Kidney (tissue), 14 donors: Measurements from ENCODE around the gene WDR64. TPM values are rescaled to one million over a fixed set of nuclear protein-coding genes. Genes with fewer than 3 reads are reported as not detected.

ENCODE experiments used
- DNase-seq, 5 donors: peaks; one replicate each; pipeline ENCODE4 v3.0.0-alpha.2; 2013 to 2020
- FAIRE-seq: peaks from 2 replicates; lab custom pipeline; 2012; peaks lifted over from hg19 to GRCh38; lab: Jason Lieb, UNC
- H3K27ac ChIP-seq, 2 donors: one replicate each; pipeline ENCODE4 v1.7.0; 2013; ENCODE audit warnings: low read depth in 2 of 2, low read length in 2 of 2, inconsistent platforms in 1 of 2
- H3K27me3 ChIP-seq: one replicate; pipeline ENCODE4 v1.7.1; 2013; ENCODE audit warnings: low read length, inconsistent platforms; ENCODE audit not compliant: control insufficient read depth, insufficient read depth
- H3K36me3 ChIP-seq, 3 donors: one replicate each; pipeline versions ENCODE4 v1.7.0 to v1.7.1; 2013; ENCODE audit warnings: low read length in 3 of 3, control low read depth in 1 of 3, inconsistent platforms in 1 of 3; ENCODE audit not compliant: insufficient read depth in 3 of 3, control insufficient read depth in 2 of 3
- H3K4me1 ChIP-seq, 3 donors: one replicate each; pipeline versions ENCODE4 v1.7.0 to v1.7.1; 2013; ENCODE audit warnings: low read length in 3 of 3, inconsistent platforms in 1 of 3, low read depth in 1 of 3; ENCODE audit not compliant: control insufficient read depth in 2 of 3, insufficient read depth in 2 of 3
- H3K4me3 ChIP-seq, 3 donors: one replicate each; pipeline versions ENCODE4 v1.7.0 to v1.8.1; 2013; ENCODE audit warnings: low read length in 3 of 3, control low read depth in 1 of 3, inconsistent platforms in 1 of 3
- H3K9ac ChIP-seq, 3 donors: one replicate each; pipeline versions ENCODE4 v1.7.0 to v1.7.1; 2013; ENCODE audit warnings: low read length in 3 of 3, control low read depth in 1 of 3, inconsistent platforms in 1 of 3
- H3K9me3 ChIP-seq, 3 donors: one replicate each; pipeline versions ENCODE4 v1.7.0 to v1.7.1; 2013; ENCODE audit warnings: low read length in 3 of 3, control low read depth in 1 of 3, inconsistent platforms in 1 of 3; ENCODE audit not compliant: control insufficient read depth in 2 of 3, insufficient read depth in 1 of 3
- CTCF ChIP-seq: IDR thresholded peaks from 3 replicates; pipeline ENCODE4 v1.5.1; 2012; ENCODE audit warnings: mild to moderate bottlenecking, moderate library complexity, borderline replicate concordance; ENCODE audit not compliant: insufficient read depth; ENCODE audit errors: extremely low read depth
- intact Hi-C: fragments of 100-400 bp; cut with DNase I; formaldehyde crosslinking; loops from one replicate; pipeline ENCODE4 v1.11.1; 2022
- polyA plus RNA-seq: library from polyadenylated mRNA; stranded (reverse); fragments of 350-450 nt; fragmentation: Illumina TruSeq; extraction: RNeasy Lipid Tissue Mini Kit (QIAGEN cat#74804); gene quantifications from one replicate; pipeline ENCODE4 v1.2.3, GENCODE V29; 2014; ENCODE audit warnings: low read depth, low replicate concordance; ENCODE audit not compliant: insufficient read depth
- total RNA-seq: library from RNA; stranded (reverse); fragmentation: NEBNext Ultra II Directional; extraction: Animal tissue kit (Norgen Biotek cat#: 25700); gene quantifications from one replicate; pipeline ENCODE4 v1.2.1, GENCODE V29; 2021
- donor health status: control.
- donor health status: control.
- donor health status: control.
- donor health status: control.
- donor health status: control.
- donor health status: DM: yes; HTN: yes; CAD: no.
- donor health status: Normal renal cell carcinoma (clear cell type).

WDR64 gene
- total and polyA plus RNA-seq, 2 donors from 2014 or later, result not detected

- Histone ChIP-seq H3K4me3 (no peak overlapping the region), H3K27me3 (no peaks in the 10 kb centered on the region), H3K36me3 (no peaks in the 10 kb centered on the region), H3K4me1 (no peaks in the 10 kb centered on the region), H3K27ac (no peak overlapping the region), H3K9ac (no peak overlapping the region), H3K9me3 (no peaks in the 10 kb centered on the region)
- TF ChIP-seq CTCF, result no peak
- intact Hi-C loops, result no loop called here
- DNase-seq (no peak), FAIRE-seq (no peak)
Measured at GRCh38 chr1:241751524-241751923, 99.4 kb downstream of the WDR64 start.

GRCh38 chr1:241762713-241763339, 110.7 kb downstream of the WDR64 start:
- Histone ChIP-seq H3K36me3 (no peaks in the 10 kb centered on the region), H3K4me1 (no peaks in the 10 kb centered on the region), H3K27me3 (no peaks in the 10 kb centered on the region), H3K9ac (no peak overlapping the region), H3K9me3 (no peaks in the 10 kb centered on the region), H3K27ac (no peak overlapping the region), H3K4me3 (no peak overlapping the region)
- FAIRE-seq (no peak), DNase-seq (no peak)
- intact Hi-C loops, result no loop called here
- TF ChIP-seq CTCF, result no peak

- Histone ChIP-seq H3K27me3 (no peaks in the 10 kb centered on the region), H3K9ac (no peak overlapping the region), H3K9me3 (no peaks in the 10 kb centered on the region), H3K4me1 (no peaks in the 10 kb centered on the region), H3K27ac (no peak overlapping the region), H3K4me3 (no peak overlapping the region), H3K36me3 (no peaks in the 10 kb centered on the region)
- intact Hi-C loops, result no loop called here
- no peak for FAIRE-seq
- TF ChIP-seq CTCF, result no peak
- DNase-seq, result no peak
Measured at GRCh38 chr1:241765390-241765789, 113.3 kb downstream of the WDR64 start.

- H3K27ac ChIP-seq, result no peak overlapping the region
- H3K4me3 ChIP-seq, result no peak overlapping the region
- no peaks in the 10 kb centered on the region for H3K4me1 ChIP-seq
- intact Hi-C loops, result no loop called here
- no peaks in the 10 kb centered on the region for H3K36me3 ChIP-seq
- no peaks in the 10 kb centered on the region for H3K9me3 ChIP-seq
- no peak for FAIRE-seq
- H3K27me3 ChIP-seq, result no peaks in the 10 kb centered on the region
- no peak overlapping the region for H3K9ac ChIP-seq
- TF ChIP-seq CTCF, result no peak
- no peak for DNase-seq
Measured at GRCh38 chr1:241767737-241768136, 115.7 kb downstream of the WDR64 start.
